PFSK-1 (cell line): ENCODE results near the gene IFTAP.

Experiments used
- POLR2AphosphoS5 ChIP-seq: IDR thresholded peaks from 2 replicates; pipeline ENCODE4 v1.6.1; 2012; ENCODE audit warnings: low read depth, mild to moderate bottlenecking, control low read depth, low read length, moderate library complexity
- REST ChIP-seq, 2 experiments: IDR thresholded peaks; 2 replicates each; pipeline versions ENCODE4 v1.6.1 to v1.8.0; 2011 to 2012; ENCODE audit warnings: low read depth in 2 of 2, low read length in 2 of 2, control low read depth in 1 of 2, inconsistent platforms in 1 of 2, mild to moderate bottlenecking in 1 of 2, moderate library complexity in 1 of 2; ENCODE audit not compliant: insufficient read depth in 1 of 2
- SIN3A ChIP-seq: IDR thresholded peaks from 2 replicates; pipeline ENCODE4 v1.6.1; 2012; ENCODE audit warnings: mild to moderate bottlenecking, low read length, moderate library complexity, borderline replicate concordance; ENCODE audit not compliant: insufficient read depth

DNA sequence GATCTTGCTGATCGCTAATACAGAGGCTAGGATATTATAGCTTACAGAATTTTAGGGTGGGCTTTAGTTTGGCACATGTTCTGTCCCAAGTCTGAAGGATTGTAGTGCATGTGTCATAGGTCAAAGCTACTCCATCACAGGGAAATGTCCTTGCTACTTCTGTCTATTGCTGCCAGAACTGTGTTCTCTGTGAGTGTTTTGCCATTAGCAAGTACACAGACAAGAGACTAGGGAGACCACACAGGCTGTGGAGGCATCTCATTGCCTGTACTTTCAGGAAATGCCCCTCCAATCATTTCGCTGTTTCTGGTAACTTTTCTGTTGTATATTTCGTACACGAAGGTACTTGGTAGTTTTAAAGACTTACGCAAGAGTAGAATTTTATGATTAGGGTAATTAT, 29.2 kb downstream of the IFTAP start:
- no peak for TF ChIP-seq SIN3A
- TF ChIP-seq REST (IDR thresholded peaks at IDR 0.05; ENCODE audit: insufficient read depth in 1 of 2, low read depth in 2 of 2, low read length in 2 of 2) = no peak
- no peak for TF ChIP-seq POLR2AphosphoS5
